Measurements from ENCODE around the gene IER5. TPM values are rescaled to one million over a fixed set of nuclear protein-coding genes. Genes with fewer than 3 reads are reported as not detected.

The IER5 gene
- total and polyA plus RNA-seq, 9 of the 15 experiments (the other 6 are each of a cell fraction or from before 2014, with no cell fraction given): 2.4 to 32.1 (median 12.0) TPM

DNA sequence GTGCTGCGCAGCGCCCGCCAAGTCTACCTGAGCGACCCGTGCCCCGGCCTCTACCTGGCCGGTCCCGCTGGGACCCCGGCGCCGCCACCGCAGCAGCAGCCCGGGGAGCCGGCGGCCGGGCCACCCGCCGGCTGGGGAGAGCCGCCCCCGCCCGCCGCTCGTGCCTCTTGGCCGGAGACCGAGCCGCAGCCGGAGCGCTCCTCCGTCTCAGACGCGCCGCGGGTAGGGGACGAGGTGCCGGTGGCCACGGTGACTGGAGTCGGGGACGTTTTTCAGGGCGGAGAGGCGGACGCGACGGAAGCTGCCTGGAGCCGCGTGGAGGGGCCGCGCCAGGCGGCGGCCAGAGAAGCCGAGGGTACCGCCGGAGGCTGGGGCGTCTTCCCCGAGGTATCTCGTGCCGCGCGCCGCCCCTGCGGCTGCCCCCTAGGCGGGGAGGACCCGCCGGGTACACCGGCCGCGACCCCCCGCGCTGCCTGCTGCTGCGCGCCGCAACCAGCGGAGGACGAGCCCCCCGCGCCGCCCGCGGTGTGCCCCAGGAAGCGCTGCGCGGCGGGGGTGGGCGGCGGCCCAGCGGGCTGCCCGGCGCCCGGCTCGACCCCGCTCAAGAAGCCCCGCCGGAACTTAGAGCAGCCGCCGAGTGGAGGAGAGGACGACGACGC lies 646 bp downstream of the IER5 start (continued):
- TF ChIP-seq ESRRB (CRISPR knock-in tag; IDR thresholded peaks at IDR 0.05; ENCODE audit: borderline replicate concordance) (no peak), KLF16 (IDR thresholded peaks at IDR 0.05) (no peak), ERF (CRISPR knock-in tag; IDR thresholded peaks at IDR 0.05) (no peak), MECOM (CRISPR knock-in tag; IDR thresholded peaks at IDR 0.05) (no peak), HMGXB4 (CRISPR knock-in tag; IDR thresholded peaks at IDR 0.05) (no peak), PHF21A (IDR thresholded peaks at IDR 0.05; ENCODE audit: borderline replicate concordance, low read depth) (no peak), STAG1 (CRISPR knock-in tag; IDR thresholded peaks at IDR 0.05; ENCODE audit: borderline replicate concordance) (peak; percentile 27; the same call in 1 of the 2 replicates), KLF6 (CRISPR knock-in tag; IDR thresholded peaks at IDR 0.05; ENCODE audit: borderline replicate concordance) (no peak), DACH1 (IDR thresholded peaks at IDR 0.05; ENCODE audit: partially characterized antibody) (no peak), ZNF785 (CRISPR knock-in tag; IDR thresholded peaks at IDR 0.05) (no peak), ATF7 (IDR thresholded peaks at IDR 0.05) (no peak), FUS (optimal IDR thresholded peaks at IDR 0.05; ENCODE audit: low read depth, low read length) (peak; percentile 39), GTF3C2 (IDR thresholded peaks at IDR 0.05; ENCODE audit: borderline replicate concordance, extremely low read depth, insufficient read length) (no peak)
- TF ChIP-seq, protein P1, sequence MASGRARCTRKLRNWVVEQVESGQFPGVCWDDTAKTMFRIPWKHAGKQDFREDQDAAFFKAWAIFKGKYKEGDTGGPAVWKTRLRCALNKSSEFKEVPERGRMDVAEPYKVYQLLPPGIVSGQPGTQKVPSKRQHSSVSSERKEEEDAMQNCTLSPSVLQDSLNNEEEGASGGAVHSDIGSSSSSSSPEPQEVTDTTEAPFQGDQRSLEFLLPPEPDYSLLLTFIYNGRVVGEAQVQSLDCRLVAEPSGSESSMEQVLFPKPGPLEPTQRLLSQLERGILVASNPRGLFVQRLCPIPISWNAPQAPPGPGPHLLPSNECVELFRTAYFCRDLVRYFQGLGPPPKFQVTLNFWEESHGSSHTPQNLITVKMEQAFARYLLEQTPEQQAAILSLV (tag; IDR thresholded peaks at IDR 0.05): no peak
- TF ChIP-seq, protein P2, sequence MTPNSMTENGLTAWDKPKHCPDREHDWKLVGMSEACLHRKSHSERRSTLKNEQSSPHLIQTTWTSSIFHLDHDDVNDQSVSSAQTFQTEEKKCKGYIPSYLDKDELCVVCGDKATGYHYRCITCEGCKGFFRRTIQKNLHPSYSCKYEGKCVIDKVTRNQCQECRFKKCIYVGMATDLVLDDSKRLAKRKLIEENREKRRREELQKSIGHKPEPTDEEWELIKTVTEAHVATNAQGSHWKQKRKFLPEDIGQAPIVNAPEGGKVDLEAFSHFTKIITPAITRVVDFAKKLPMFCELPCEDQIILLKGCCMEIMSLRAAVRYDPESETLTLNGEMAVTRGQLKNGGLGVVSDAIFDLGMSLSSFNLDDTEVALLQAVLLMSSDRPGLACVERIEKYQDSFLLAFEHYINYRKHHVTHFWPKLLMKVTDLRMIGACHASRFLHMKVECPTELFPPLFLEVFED (CRISPR knock-in tag; conservative IDR thresholded peaks at IDR 0.05): no peak
- TF ChIP-seq, protein P3, sequence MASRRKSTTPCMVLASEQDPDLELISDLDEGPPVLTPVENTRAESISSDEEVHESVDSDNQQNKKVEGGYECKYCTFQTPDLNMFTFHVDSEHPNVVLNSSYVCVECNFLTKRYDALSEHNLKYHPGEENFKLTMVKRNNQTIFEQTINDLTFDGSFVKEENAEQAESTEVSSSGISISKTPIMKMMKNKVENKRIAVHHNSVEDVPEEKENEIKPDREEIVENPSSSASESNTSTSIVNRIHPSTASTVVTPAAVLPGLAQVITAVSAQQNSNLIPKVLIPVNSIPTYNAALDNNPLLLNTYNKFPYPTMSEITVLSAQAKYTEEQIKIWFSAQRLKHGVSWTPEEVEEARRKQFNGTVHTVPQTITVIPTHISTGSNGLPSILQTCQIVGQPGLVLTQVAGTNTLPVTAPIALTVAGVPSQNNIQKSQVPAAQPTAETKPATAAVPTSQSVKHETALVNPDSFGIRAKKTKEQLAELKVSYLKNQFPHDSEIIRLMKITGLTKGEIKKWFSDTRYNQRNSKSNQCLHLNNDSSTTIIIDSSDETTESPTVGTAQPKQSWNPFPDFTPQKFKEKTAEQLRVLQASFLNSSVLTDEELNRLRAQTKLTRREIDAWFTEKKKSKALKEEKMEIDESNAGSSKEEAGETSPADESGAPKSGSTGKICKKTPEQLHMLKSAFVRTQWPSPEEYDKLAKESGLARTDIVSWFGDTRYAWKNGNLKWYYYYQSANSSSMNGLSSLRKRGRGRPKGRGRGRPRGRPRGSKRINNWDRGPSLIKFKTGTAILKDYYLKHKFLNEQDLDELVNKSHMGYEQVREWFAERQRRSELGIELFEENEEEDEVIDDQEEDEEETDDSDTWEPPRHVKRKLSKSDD (conservative IDR thresholded peaks at IDR 0.05; ENCODE audit: low read length): no peak
